Measurements from ENCODE around the gene PHF12. TPM values are rescaled to one million over a fixed set of nuclear protein-coding genes. Genes with fewer than 3 reads are reported as not detected.

PHF12 gene
- total and polyA plus RNA-seq, 10 of the 15 experiments (the other 5 are each of a cell fraction or from before 2014, with no cell fraction given), result 1.3 to 43.9 (median 19.2) TPM

- SMC1A ChIA-PET (ENCODE audit: uncharacterized antibody, unreplicated experiment), result interaction anchor here (1.7 kb wide), 1 partner anchor 145 kb away, joined by 3 read pairs; no protein-coding TSS in a partner anchor
- H3K36me3 ChIP-seq (ENCODE audit: control insufficient read depth in 2 of 2, insufficient read depth in 2 of 2, low read length in 1 of 2), result no peaks in the 10 kb centered on the region
- H4K20me1 ChIP-seq (ENCODE audit: control insufficient read depth, insufficient read depth), result no peaks in the 10 kb centered on the region
- H3K9ac ChIP-seq (ENCODE audit: control insufficient read depth, insufficient read depth, low read length), result no peak overlapping the region
- RAD21 ChIA-PET (ENCODE audit: unreplicated experiment), result no interaction called here
- H3K9me3 ChIP-seq (replicated peaks; ENCODE audit: control insufficient read depth, insufficient read depth, low read length), result no peaks in the 10 kb centered on the region
- no peak for DNase-seq (ENCODE audit: low read depth, low spot score)
- TF ChIP-seq YBX1 (IDR thresholded peaks at IDR 0.05), result no peak
- TF ChIP-seq SP1 (IDR thresholded peaks at IDR 0.05; ENCODE audit: low read depth, low read length), result no peak
- no peak for TF ChIP-seq NRF1 (conservative IDR thresholded peaks at IDR 0.05; ENCODE audit: low read depth, low read length)
- no peak for TF ChIP-seq USF1 (IDR thresholded peaks at IDR 0.05; ENCODE audit: borderline replicate concordance, extremely low read length, insufficient read depth, low read depth, low read length)
- TF ChIP-seq PML (IDR thresholded peaks at IDR 0.05; ENCODE audit: low read length), result no peak
- TF ChIP-seq, protein P1, sequence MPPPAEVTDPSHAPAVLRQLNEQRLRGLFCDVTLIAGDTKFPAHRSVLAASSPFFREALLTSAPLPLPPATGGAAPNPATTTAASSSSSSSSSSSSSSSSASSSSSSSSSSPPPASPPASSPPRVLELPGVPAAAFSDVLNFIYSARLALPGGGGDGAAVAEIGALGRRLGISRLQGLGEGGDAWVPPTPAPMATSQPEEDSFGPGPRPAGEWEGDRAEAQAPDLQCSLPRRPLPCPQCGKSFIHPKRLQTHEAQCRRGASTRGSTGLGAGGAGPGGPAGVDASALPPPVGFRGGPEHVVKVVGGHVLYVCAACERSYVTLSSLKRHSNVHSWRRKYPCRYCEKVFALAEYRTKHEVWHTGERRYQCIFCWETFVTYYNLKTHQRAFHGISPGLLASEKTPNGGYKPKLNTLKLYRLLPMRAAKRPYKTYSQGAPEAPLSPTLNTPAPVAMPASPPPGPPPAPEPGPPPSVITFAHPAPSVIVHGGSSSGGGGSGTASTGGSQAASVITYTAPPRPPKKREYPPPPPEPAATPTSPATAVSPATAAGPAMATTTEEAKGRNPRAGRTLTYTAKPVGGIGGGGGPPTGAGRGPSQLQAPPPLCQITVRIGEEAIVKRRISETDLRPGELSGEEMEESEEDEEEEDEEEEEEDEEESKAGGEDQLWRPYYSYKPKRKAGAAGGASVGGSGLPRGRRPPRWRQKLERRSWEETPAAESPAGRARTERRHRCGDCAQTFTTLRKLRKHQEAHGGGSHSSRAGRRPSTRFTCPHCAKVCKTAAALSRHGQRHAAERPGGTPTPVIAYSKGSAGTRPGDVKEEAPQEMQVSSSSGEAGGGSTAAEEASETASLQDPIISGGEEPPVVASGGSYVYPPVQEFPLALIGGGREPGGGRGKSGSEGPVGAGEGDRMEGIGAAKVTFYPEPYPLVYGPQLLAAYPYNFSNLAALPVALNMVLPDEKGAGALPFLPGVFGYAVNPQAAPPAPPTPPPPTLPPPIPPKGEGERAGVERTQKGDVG (CRISPR knock-in tag; IDR thresholded peaks at IDR 0.05), result no peak
- no peak for TF ChIP-seq CREM (IDR thresholded peaks at IDR 0.05; ENCODE audit: low read depth)
- TF ChIP-seq IRF5 (IDR thresholded peaks at IDR 0.05; ENCODE audit: borderline replicate concordance), result no peak
- TF ChIP-seq RAD51 (IDR thresholded peaks at IDR 0.05), result no peak
- no peak for TF ChIP-seq CHD1 (IDR thresholded peaks at IDR 0.05; ENCODE audit: low read depth, low read length)
- no peak for TF ChIP-seq TCF12 (IDR thresholded peaks at IDR 0.05; ENCODE audit: low read depth, low read length)
- no peak for TF ChIP-seq NR2F1 (conservative IDR thresholded peaks at IDR 0.05)
- TF ChIP-seq GABPA (IDR thresholded peaks at IDR 0.05; ENCODE audit: low read depth), result no peak
- no peak for TF ChIP-seq CHD4 (IDR thresholded peaks at IDR 0.05)
- TF ChIP-seq SIX5 (IDR thresholded peaks at IDR 0.05; ENCODE audit: low read depth, low read length, severe bottlenecking), result no peak
- TF ChIP-seq ETV6 (conservative IDR thresholded peaks at IDR 0.05 in 1 of 2, IDR thresholded peaks at IDR 0.05 in 1 of 2; ENCODE audit: borderline replicate concordance in 1 of 2, low read depth in 1 of 2), result no peak
- TF ChIP-seq ZZZ3 (IDR thresholded peaks at IDR 0.05; ENCODE audit: control insufficient read depth, insufficient read length, low read depth), result no peak
- no peak for TF ChIP-seq NBN (IDR thresholded peaks at IDR 0.05)
- no peak for TF ChIP-seq ESRRA (IDR thresholded peaks at IDR 0.05; ENCODE audit: low read length)
- no peaks in the 10 kb centered on the region for H3K79me2 ChIP-seq (ENCODE audit: control insufficient read depth, insufficient read depth, low read length)
- no peak overlapping the region for H2AFZ ChIP-seq (ENCODE audit: control insufficient read depth, low read depth, low read length)
- H3K4me2 ChIP-seq (ENCODE audit: control insufficient read depth, insufficient read depth), result no peak overlapping the region
- H3K27ac ChIP-seq (ENCODE audit: control insufficient read depth, insufficient read depth), result no peak overlapping the region
- in situ Hi-C loops (cut with MboI) (loop anchor here (5.0 kb wide), 1 partner anchor 153 kb away; no protein-coding TSS in a partner anchor), intact Hi-C loops (cut with micrococcal nuclease; ENCODE audit: unreplicated experiment) (no loop called here)
- no peaks in the 10 kb centered on the region for H3K27me3 ChIP-seq (replicated peaks in 1 of 2; ENCODE audit: control insufficient read depth in 2 of 2, insufficient read depth in 2 of 2, low read length in 1 of 2)
- 82% methylated on average over 2 of the region's 2 CpGs for WGBS (ENCODE audit: insufficient coverage, insufficient replicate concordance, low lambda C conversion rate, missing lambda C conversion rate)
- ATAC-seq, result no peak
- POLR2A ChIA-PET, result no interaction called here
- no peak overlapping the region for H3K4me3 ChIP-seq
- BruUV-seq (replicated peaks), result no TSS peak
- FAIRE-seq, result no peak
- H3K4me1 ChIP-seq (ENCODE audit: control insufficient read depth, insufficient read depth, low read length), result peaks cover 3% of the 10 kb centered on the region; the same call in 1 of the 2 replicates
- CTCF ChIA-PET, result interaction anchor here (1.5 to 4.1 kb wide), 3 partner anchors 15 to 149 kb away, joined by 3 to 36 read pairs (median 21); no protein-coding TSS in a partner anchor
Observed at GRCh38 chr17:28968914-28969295, 17.6 kb upstream of the PHF12 start.

All from GM12878 (cell line).